Inferior parietal cortex (tissue), 1 donor: ENCODE measurements around the gene ERMN.
"Not testable (repeated sequence)": the region's sequence is repeated elsewhere in the genome, so short reads cannot be mapped to it uniquely, and the experiment has no call there.

Experiments used
- DNase-seq: peaks from one replicate; pipeline ENCODE4 v3.0.0-alpha.2; 2016; ENCODE audit errors: extremely low spot score

ERMN gene

GRCh38 chr2:157325786-157326185 lies at the start of gene ERMN:
Gene ERMN (minus strand): TSS chr2:157325824. CDS start chr2:157325642, 182 bp downstream.
- peak; percentile 84 for DNase-seq

DNA sequence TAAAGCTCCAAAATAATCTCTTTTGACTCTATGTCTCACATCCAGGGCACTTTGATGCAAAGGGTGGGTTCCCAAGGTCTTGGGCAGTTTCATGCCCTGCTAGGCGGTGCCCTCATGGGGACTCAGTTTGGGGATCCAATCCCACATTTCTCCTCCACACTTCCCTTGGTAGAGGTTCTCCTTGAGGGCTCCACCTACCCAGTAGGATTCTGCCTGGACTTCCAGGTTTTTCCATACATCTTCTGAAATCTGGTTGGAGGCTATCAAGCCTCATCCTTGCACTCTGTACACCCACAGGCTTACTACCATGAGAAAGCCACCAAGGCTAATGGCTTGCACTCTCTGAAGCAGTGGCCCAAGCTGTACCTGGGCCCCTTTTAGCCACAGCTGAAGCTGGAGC lies 49.8 kb upstream of the ERMN start:
- DNase-seq, result no peak

- not testable (repeated sequence) for DNase-seq
These were observed 42.9 kb upstream of the ERMN start for GRCh38 chr2:157368508-157368907.

GRCh38 chr2:157367704-157368103 lies 42.1 kb upstream of the ERMN start:
- no peak for DNase-seq

- DNase-seq, result no peak
These were observed 38.8 kb upstream of the ERMN start for GRCh38 chr2:157364257-157364974.

DNA sequence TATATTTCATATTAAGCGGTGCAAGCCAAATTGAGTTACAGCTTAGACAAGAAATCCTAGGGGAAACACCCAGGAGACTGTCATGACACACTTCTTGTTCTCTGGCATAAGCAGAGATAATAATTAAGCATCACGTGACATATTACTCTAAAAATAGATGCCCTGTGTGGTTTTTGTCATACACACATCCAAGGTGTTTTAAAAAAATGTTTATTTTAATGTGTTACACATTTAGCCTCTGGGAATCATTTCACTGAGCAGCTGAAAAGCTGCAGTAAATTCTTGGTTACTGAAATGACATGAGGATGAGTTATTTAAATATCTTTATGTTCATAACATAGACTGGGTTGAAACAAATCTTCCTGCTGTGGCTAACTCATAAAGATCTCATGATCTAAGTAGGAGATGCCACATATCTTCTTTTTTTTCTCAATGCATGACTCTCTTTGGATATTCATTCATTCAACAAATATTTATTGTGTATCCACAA lies 38.0 kb upstream of the ERMN start:
- no peak for DNase-seq

DNA sequence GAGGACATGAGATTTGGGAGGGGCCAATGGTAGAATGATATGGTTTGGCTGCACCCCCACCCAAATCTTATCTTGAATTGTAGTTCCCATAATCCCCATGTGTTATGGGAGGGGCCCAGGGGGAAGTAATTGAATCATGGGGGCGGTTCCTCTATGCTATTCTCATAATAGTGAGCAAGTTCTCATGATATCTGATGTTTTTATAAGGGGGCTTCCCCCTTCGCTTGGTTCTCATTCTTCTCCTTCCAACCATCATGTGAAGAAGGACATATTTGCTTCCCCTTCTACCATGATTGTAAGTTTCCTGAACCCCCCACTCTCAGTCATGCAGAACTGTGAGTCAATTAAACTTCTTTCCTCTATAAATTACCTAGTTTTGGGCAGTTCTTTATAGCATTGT lies 37.0 kb upstream of the ERMN start:
- no peak for DNase-seq

DNA sequence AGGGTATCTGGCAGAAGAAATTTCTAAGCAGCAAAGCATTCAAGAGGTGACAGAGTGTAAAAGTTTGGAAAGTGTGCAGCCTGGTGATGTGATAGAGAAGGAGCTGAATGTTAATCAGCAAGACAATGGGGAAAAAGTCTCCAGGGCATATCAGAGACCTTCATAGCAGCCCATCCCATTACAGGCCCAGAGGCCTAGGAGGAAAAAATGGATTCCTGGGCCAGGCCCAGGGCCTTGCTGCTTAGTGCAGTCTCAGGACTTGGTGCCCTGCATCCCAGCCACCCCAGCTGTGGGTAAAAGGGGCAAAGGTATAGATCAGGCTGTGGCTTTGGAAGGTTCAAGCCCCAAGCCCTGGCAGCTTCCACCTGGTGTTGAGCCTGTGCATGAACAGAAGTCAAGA lies 35.9 kb upstream of the ERMN start:
- no peak for DNase-seq

DNA sequence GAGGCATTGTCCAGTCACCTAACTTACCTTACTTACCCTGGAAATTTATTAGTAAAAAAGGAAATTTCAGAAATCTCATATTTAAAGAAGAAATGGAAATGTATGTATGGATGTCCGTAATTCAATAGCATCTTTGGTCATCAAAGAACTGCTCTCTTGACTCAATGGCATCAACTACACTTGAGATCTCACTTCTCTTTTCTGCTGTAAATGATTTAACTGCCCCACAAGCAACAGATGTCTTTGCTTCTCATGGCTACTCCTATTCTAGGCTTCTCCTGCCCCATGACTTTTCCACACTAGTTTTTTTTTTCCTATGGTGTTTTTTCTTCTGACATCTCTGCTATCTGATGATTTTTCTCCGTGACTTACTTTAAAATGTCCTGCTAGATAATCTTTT lies 34.0 kb upstream of the ERMN start:
- DNase-seq, result no peak

DNA sequence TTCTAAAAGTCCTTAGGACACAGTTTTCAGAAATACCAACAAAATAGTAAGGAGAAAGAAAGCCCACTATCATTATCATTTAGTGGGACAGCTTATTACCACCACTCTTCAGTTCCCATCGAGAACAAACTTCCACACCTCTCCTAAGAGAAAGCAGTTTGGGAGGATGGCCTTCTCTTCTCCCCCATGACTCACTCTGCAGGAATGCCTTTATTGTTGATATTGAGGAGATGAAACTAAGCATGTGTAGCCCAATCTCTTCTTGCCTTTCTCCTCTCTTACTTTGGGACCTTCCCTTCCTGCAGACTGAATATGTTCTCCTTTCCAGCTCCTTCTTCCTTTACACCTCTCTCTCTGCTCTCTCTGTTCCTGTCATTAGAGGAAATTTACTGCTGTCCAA lies 30.0 kb upstream of the ERMN start:
- DNase-seq, result no peak

DNA sequence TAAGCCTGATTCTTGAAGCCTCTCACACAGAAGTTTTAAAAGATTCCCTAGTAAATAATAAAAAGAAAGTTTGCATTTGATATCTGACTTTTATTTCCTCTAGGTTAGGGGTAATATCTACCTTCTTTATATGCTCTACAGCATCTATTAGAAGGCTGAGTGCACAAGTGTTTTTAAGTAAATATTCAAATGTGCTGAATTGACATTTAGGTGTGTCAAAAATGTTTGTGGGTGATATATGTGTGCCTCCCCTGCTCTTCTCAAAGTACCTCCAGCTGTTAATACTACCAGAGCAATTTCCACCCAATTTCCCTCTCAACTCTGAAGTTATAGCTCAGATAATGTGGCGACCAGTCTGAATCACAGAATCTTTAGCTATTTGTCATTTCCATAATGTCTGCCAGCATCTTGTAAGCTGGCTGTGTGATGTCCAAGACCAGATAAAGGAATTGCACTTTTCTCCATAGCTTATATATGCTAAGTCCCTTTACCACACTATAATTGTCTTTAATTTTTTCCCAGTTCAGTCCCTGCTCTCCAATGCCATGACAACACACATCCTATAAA lies 24.4 kb upstream of the ERMN start:
- DNase-seq, result no peak

DNA sequence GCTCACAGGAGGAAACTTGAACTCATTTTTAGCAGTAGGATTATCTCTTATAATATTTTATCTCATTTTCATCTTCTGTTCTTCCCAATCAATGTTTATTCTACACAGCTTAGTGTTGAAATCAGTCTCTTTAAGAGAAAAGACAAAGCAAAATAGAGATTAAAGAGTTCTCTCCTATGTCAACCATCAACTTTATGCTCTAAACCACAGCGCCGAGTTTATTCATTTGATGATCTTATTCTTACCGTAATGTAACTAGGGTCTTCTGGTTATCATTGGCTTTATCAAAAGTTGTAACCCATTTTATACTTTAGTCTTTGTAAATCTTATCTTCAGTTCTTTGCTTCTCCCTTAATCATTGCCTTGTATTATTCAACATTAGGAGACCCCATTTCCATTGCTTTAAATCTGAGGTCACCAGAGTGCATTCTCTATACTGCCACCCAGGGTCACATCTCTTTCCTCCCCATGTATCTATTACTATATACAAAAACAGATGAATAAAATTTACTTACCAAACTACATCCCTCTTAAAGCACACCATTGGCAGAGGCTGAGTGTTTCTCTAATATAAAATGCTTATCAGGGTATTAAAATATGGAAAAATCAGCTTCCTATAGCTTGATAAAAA lies 22.8 kb upstream of the ERMN start:
- DNase-seq, result no peak

- DNase-seq, result no peak
These were observed 20.2 kb upstream of the ERMN start for GRCh38 chr2:157345647-157346389.

GRCh38 chr2:157341381-157341780 lies 15.8 kb upstream of the ERMN start:
- not testable (repeated sequence) for DNase-seq

- DNase-seq, result no peak
These were observed 14.5 kb upstream of the ERMN start for GRCh38 chr2:157339965-157340655.

DNA sequence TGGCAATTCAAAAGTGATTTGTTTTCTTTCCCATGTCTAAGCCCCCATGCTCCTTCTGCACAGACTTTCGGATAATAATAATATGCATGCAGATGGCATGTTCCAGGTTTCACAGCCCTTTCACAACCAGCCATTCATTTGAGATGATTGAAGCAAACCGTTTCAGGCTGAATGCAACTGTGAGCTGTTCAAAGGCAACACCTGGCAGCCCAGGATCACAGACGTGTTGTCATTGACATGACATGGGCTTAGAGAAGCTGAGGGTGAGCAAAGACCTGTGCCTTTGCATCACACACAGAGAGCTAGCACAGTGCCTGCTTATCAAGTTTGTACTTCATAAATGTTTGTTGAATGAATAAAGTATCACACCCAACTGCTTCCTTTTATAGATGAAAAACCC lies 12.4 kb upstream of the ERMN start:
- no peak for DNase-seq

DNA sequence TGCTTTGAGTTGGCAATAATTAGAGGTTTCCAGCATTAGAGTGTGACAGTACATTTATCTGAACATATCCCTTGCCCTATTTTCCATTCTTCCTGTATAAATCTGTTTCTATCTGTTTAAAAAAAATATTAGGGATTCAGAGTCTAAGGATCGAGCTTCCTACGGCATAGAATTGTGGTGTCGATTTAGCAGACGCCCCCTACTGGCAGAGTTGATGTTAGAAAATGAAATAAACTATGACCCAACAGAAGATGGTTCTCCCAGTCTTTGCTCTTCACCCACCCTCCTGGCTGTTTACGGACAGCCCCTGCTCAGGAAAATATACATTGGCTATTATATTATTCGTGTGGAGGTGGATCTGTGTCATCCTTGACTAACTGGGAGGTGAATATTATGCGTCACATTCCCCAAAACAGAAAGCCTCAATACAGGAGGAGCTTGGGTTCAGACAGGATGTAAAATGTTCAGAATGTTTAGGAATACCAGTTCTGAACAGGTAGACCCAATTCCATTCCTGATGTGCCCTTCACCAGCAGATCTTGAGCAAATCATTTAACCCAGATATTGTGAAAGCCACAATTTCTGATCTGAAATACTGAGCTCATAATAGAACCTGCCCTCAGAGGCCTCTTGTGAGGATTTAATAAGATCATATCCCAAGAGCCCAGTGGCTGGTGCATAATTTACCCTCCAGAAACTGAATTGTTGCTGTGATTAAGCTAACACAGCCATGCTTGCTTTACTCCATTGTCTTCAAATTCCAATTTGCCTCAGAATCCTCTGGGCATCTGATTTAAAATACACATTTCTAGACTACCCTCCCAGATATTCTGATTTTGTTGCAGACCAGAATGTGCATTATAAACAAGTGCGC lies 10.8 kb upstream of the ERMN start:
- DNase-seq, result peak; percentile 73

DNA sequence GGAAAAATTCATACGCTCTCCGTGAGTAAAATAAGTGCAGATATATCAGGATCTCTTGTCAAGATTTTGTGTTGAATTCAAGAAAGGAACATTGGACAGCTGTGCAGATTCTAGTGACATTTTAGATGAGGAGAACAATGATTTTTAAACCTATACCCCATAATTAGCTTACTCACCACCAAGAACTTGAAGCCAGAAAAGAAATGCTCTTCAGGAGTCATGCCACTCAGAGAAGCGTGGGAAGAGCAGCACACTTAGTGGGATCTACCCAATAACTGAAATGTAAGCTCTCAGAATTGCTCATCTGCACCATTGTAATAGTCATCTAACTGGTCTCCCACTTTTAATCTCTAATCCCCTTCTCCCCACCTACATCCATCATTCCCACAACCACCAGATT lies 9.2 kb upstream of the ERMN start:
- no peak for DNase-seq

GRCh38 chr2:157334335-157334734 lies 8.7 kb upstream of the ERMN start:
- DNase-seq, result no peak

DNA sequence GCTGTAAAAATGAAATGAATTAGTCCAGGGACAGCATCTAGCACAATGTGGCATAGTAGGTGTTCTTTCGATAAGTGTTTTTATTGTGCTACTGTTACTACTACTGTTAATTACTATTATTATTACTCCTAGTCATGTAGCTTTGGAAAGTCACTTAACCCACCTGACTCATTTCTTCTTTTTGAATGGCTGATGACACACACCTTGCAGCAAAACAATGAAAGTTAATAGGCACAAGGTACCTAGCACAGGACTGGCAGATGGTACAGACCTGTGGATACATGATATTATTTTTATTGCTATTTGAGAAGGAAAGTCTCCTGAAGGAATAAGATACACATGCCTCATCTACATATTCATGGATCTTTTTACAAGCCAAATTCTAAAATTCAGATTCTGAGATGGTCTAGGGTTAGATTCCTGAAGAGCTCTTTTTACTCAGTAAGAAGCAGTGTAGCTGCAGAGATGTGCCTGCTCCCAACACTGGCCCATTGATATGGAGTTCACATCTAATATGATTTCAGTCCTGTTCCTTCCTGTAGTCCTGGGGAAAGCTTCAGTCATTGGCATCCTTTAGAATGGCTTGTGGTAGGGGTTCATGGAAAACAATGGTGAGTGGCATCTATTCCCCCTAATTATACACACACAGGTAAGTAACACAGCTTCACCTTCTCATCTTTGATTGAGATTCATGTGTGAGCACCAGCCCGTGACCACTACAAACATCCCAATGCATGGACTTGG lies 7.9 kb upstream of the ERMN start:
- no peak for DNase-seq
